Measurements from ENCODE around the gene SLC6A20.
"Not testable (repeated sequence)": the region's sequence is repeated elsewhere in the genome, so short reads cannot be mapped to it uniquely, and the experiment has no call there.

The SLC6A20 gene

GRCh38 chr3:45777111-45777745, 19.1 kb downstream of the SLC6A20 start:
- DNase-seq, result no peak

- DNase-seq, result no peak
These were observed 19.7 kb downstream of the SLC6A20 start for GRCh38 chr3:45776611-45777010.

- no peak for DNase-seq
These were observed 20.1 kb downstream of the SLC6A20 start for GRCh38 chr3:45776301-45776595.

GRCh38 chr3:45775571-45776300, 20.6 kb downstream of the SLC6A20 start:
- no peak for DNase-seq

GRCh38 chr3:45774581-45775521, 21.5 kb downstream of the SLC6A20 start:
- DNase-seq, result no peak

GRCh38 chr3:45773714-45774449, 22.5 kb downstream of the SLC6A20 start:
- no peak for DNase-seq

- DNase-seq, result no peak
These were observed 23.3 kb downstream of the SLC6A20 start for GRCh38 chr3:45773072-45773471.

GRCh38 chr3:45772341-45773035, 23.8 kb downstream of the SLC6A20 start:
- no peak for DNase-seq

- DNase-seq, result no peak
These were observed 24.5 kb downstream of the SLC6A20 start for GRCh38 chr3:45771831-45772230.

GRCh38 chr3:45771166-45771775, 25.1 kb downstream of the SLC6A20 start:
- no peak for DNase-seq

GRCh38 chr3:45765958-45766357, 30.4 kb downstream of the SLC6A20 start:
- DNase-seq, result no peak

GRCh38 chr3:45765266-45765851, 31.0 kb downstream of the SLC6A20 start:
- no peak for DNase-seq

- no peak for DNase-seq
These were observed 33.0 kb downstream of the SLC6A20 start for GRCh38 chr3:45763303-45763675.

- DNase-seq, result no peak
These were observed 33.6 kb downstream of the SLC6A20 start for GRCh38 chr3:45762647-45763302.

GRCh38 chr3:45761831-45762230, 34.5 kb downstream of the SLC6A20 start:
- no peak for DNase-seq

- DNase-seq, result no peak
These were observed 35.2 kb downstream of the SLC6A20 start for GRCh38 chr3:45760878-45761711.

- no peak for DNase-seq
These were observed 36.5 kb downstream of the SLC6A20 start for GRCh38 chr3:45759851-45760250.

- DNase-seq, result no peak
These were observed 37.5 kb downstream of the SLC6A20 start for GRCh38 chr3:45758871-45759270.

- DNase-seq, result not testable (repeated sequence)
These were observed 39.2 kb downstream of the SLC6A20 start for GRCh38 chr3:45757141-45757540.

- no peak for DNase-seq
These were observed 40.3 kb downstream of the SLC6A20 start for GRCh38 chr3:45756055-45756454.

Data from NCI-H1694 treated with DMSO at 0.1 percent for 48 hours (cell line).